Liver (tissue), 9 donors: ENCODE measurements around the gene HRH3. TPM values are rescaled to one million over a fixed set of nuclear protein-coding genes. Genes with fewer than 3 reads are reported as not detected.

ENCODE experiments used
- DNase-seq: peaks from one replicate; pipeline ENCODE4 v3.0.0-alpha.2; 2017; ENCODE audit warnings: low spot score
- H3K27ac ChIP-seq, 2 donors: one replicate each; pipeline ENCODE4 v1.7.0; 2013; ENCODE audit warnings: inconsistent platforms in 2 of 2, low read length in 2 of 2, control low read depth in 1 of 2, low read depth in 1 of 2, mild to moderate bottlenecking in 1 of 2
- H3K27me3 ChIP-seq, 4 donors: one replicate each; pipeline versions ENCODE4 v1.6.1 to v1.7.0; 2013; ENCODE audit warnings: low read length in 3 of 4, inconsistent platforms in 1 of 4, mild to moderate bottlenecking in 1 of 4, moderate library complexity in 1 of 4; ENCODE audit not compliant: control insufficient read depth in 4 of 4, insufficient read depth in 4 of 4
- H3K36me3 ChIP-seq, 4 donors: one replicate each; pipeline versions ENCODE4 v1.6.1 to v1.7.0; 2013; ENCODE audit warnings: low read length in 3 of 4, mild to moderate bottlenecking in 3 of 4, low read depth in 1 of 4, moderate library complexity in 1 of 4; ENCODE audit not compliant: control insufficient read depth in 4 of 4, insufficient read depth in 3 of 4
- H3K4me1 ChIP-seq, 4 donors: one replicate each; pipeline versions ENCODE4 v1.6.1 to v1.7.0; 2013; ENCODE audit warnings: low read length in 3 of 4, mild to moderate bottlenecking in 3 of 4, moderate library complexity in 1 of 4; ENCODE audit not compliant: control insufficient read depth in 4 of 4, insufficient read depth in 4 of 4
- H3K4me3 ChIP-seq, 3 donors: one replicate each; pipeline versions ENCODE4 v1.6.1 to v1.7.0; 2013; ENCODE audit warnings: low read length in 3 of 3, control low read depth in 1 of 3, low read depth in 1 of 3, mild to moderate bottlenecking in 1 of 3
- H3K9ac ChIP-seq, 2 donors: one replicate each; pipeline ENCODE4 v1.7.0; 2013; ENCODE audit warnings: low read length in 2 of 2, mild to moderate bottlenecking in 2 of 2, moderate library complexity in 2 of 2, control low read depth in 1 of 2, low read depth in 1 of 2
- H3K9me3 ChIP-seq, 4 donors: one replicate each; pipeline versions ENCODE4 v1.6.1 to v1.7.0; 2013; ENCODE audit warnings: low read length in 3 of 4; ENCODE audit not compliant: control insufficient read depth in 4 of 4
- FOXA1 ChIP-seq: IDR thresholded peaks from 2 replicates; pipeline ENCODE4 v1.6.1; 2016; ENCODE audit warnings: antibody characterized with exemption
- FOXA2 ChIP-seq: IDR thresholded peaks from 2 replicates; pipeline ENCODE4 v1.6.1; 2016; ENCODE audit warnings: antibody characterized with exemption
- HNF4A ChIP-seq, 2 donors: conservative IDR thresholded peaks; 2 replicates each; pipeline ENCODE4 v1.6.1; 2016; ENCODE audit warnings: antibody characterized with exemption in 2 of 2, mild to moderate bottlenecking in 2 of 2
- HNF4G ChIP-seq: IDR thresholded peaks from 2 replicates; pipeline ENCODE4 v1.6.1; 2016; ENCODE audit warnings: antibody characterized with exemption
- NR2F2 ChIP-seq: IDR thresholded peaks from 2 replicates; pipeline ENCODE4 v1.6.1; 2016; ENCODE audit warnings: antibody characterized with exemption
- RXRA ChIP-seq, 2 donors: IDR thresholded peaks; 2 replicates each; pipeline ENCODE4 v1.6.1; 2017 to 2018; ENCODE audit warnings: antibody characterized with exemption in 2 of 2, mild to moderate bottlenecking in 1 of 2
- SP1 ChIP-seq: IDR thresholded peaks from 2 replicates; pipeline ENCODE4 v1.6.1; 2018; ENCODE audit warnings: antibody characterized with exemption, mild to moderate bottlenecking
- TAF1 ChIP-seq: conservative IDR thresholded peaks from 2 replicates; pipeline ENCODE4 v1.6.1; 2016; ENCODE audit warnings: antibody characterized with exemption, mild to moderate bottlenecking
- WGBS: extraction: QIAGEN DNeasy Blood & Tissue Kit; methylation state at CpG from one replicate; pipeline ENCODE4 v1.1.7; 2013; 5-methylcytosine and 5-hydroxymethylcytosine counted together
- polyA plus RNA-seq, 2 donors: library from polyadenylated mRNA; stranded (reverse) in 1 of 2; unstranded in 1 of 2; fragments of 200-250 nt in 1 of 2; fragments of >200 nt in 1 of 2; fragmentation: Nextera tagmentation in 1 of 2; extraction: Ambion mirVana in 1 of 2; gene quantifications; one replicate each; pipeline versions ENCODE4 v1.2.1 to v1.2.3, GENCODE V29; 2013 to 2015
- total RNA-seq, 2 donors: library from RNA; depleted of rRNA; stranded (reverse); fragments of >200 nt; gene quantifications; one replicate each; pipeline ENCODE4 v1.2.3, GENCODE V29; 2014
- TF ChIP-seq, protein P1 (sequence below): fragments of 150-350 bp; IDR thresholded peaks from 2 replicates; pipeline ENCODE4 v1.5.1; 2017; ENCODE audit warnings: improper control_type of control experiment, low read depth, low read length; ENCODE audit not compliant: missing input control
- TF ChIP-seq, protein P2 (sequence below): IDR thresholded peaks from 2 replicates; pipeline ENCODE4 v1.6.1; 2016; ENCODE audit warnings: antibody characterized with exemption
- TF ChIP-seq, protein P3 (sequence below): IDR thresholded peaks from 2 replicates; pipeline ENCODE4 v1.6.1; 2016; ENCODE audit warnings: antibody characterized with exemption
- TF ChIP-seq, protein P4 (sequence below): IDR thresholded peaks from 2 replicates; pipeline ENCODE4 v1.6.1; 2016; ENCODE audit warnings: antibody characterized with exemption, mild to moderate bottlenecking
- donor health status: healthy.
- donor health status: healthy.
- donor health status: healthy.
- donor health status: healthy.
- donor health status: healthy.

HRH3 gene
- total and polyA plus RNA-seq, 4 donors: not detected

DNA sequence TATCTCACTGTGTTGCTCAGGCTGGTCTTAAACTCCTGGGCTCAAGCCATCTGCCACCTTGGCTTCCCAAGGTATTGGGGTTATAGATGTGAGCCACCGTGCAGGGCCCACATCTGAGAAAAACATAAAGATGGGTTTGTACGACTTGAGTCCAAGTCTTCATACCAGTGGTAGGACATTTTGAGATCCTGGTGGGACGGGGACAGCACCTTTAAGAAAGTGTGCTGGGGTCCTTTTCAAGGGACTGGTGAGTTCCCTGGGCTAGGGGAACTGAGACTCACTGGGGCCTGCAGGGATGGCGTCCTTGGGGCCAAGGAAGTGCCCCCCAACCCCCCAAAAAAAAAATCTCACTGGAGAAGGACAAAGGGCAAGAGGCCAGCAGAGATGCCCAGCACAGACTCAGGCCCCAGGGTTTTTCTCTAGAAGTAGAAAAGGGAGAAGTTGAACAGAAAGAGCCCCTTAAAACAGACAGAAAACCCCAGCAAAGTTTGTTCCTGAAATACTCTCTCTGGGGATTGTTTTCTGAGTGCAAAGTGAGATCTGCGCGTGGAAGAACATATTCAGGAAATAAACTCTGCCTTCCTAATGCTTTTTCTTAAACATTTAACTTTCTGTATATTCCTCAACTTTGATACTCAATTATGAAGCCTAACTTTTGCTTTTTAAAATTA is 28.9 kb upstream of the HRH3 start (continued):
- TF ChIP-seq, protein P1, sequence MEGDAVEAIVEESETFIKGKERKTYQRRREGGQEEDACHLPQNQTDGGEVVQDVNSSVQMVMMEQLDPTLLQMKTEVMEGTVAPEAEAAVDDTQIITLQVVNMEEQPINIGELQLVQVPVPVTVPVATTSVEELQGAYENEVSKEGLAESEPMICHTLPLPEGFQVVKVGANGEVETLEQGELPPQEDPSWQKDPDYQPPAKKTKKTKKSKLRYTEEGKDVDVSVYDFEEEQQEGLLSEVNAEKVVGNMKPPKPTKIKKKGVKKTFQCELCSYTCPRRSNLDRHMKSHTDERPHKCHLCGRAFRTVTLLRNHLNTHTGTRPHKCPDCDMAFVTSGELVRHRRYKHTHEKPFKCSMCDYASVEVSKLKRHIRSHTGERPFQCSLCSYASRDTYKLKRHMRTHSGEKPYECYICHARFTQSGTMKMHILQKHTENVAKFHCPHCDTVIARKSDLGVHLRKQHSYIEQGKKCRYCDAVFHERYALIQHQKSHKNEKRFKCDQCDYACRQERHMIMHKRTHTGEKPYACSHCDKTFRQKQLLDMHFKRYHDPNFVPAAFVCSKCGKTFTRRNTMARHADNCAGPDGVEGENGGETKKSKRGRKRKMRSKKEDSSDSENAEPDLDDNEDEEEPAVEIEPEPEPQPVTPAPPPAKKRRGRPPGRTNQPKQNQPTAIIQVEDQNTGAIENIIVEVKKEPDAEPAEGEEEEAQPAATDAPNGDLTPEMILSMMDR: no peak
- TF ChIP-seq, protein P2, sequence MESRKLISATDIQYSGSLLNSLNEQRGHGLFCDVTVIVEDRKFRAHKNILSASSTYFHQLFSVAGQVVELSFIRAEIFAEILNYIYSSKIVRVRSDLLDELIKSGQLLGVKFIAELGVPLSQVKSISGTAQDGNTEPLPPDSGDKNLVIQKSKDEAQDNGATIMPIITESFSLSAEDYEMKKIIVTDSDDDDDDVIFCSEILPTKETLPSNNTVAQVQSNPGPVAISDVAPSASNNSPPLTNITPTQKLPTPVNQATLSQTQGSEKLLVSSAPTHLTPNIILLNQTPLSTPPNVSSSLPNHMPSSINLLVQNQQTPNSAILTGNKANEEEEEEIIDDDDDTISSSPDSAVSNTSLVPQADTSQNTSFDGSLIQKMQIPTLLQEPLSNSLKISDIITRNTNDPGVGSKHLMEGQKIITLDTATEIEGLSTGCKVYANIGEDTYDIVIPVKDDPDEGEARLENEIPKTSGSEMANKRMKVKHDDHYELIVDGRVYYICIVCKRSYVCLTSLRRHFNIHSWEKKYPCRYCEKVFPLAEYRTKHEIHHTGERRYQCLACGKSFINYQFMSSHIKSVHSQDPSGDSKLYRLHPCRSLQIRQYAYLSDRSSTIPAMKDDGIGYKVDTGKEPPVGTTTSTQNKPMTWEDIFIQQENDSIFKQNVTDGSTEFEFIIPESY: no peak
- no peak for TF ChIP-seq TAF1
- no peak for TF ChIP-seq NR2F2

DNA sequence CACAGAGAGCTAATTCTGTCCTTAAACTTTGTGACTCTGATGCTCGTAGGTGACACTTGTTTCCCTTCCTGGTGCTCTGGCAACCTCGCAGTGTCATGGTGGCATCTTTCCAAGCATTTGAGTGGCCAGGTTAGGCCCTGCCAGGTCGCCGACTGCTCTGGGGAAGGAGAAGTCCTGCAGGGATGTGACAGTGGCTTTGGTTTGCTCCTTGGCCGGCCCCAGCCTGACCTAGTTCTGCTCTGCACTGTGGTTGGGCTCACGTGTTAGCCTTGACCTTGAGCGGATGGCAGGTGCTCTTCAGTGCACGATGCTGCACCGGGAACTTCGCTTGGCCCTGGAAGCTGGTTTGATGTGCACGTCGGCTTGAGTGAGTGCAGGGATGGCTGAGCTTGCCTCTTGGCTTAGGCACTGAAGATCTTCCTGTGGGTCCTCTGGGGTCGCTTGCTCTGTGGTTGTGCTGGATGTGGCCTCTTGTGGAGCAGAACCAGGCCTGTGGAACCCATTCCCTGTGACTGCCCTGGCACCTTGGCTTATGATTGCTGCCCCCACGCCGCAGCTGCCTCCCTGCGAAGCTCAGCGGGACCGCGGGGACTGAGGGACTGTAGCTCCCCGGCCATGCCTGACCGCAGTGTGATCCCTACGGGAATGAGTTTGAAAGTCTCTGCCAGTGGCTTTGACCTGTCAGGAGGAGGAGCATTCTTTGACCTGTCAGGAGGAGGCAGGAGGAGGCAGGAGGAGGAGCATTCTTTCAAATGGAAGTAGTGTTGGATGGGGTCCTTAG is 27.0 kb upstream of the HRH3 start:
- no peak for DNase-seq
- H3K9me3 ChIP-seq: no peaks in the 10 kb centered on the region
- WGBS: 58% methylated on average over 22 of the region's 22 CpGs
- TF ChIP-seq SP1 (no peak), RXRA (IDR thresholded peaks at IDR 0.05) (peak; percentile 13 to 23), HNF4A (conservative IDR thresholded peaks at IDR 0.05) (peak in 1 of 2 donors; percentile 8)
- TF ChIP-seq, protein P2: no peak
- H3K27me3 ChIP-seq: no peaks in the 10 kb centered on the region
- peaks cover 8 to 29% (median 21%) of the 10 kb centered on the region in 4 donors for H3K4me1 ChIP-seq
- H3K9ac ChIP-seq: no peak overlapping the region
- no peak overlapping the region for H3K4me3 ChIP-seq
- H3K36me3 ChIP-seq: peaks cover 0 to 6% (median under 1%) of the 10 kb centered on the region in 4 donors
- no peak overlapping the region for H3K27ac ChIP-seq

DNA sequence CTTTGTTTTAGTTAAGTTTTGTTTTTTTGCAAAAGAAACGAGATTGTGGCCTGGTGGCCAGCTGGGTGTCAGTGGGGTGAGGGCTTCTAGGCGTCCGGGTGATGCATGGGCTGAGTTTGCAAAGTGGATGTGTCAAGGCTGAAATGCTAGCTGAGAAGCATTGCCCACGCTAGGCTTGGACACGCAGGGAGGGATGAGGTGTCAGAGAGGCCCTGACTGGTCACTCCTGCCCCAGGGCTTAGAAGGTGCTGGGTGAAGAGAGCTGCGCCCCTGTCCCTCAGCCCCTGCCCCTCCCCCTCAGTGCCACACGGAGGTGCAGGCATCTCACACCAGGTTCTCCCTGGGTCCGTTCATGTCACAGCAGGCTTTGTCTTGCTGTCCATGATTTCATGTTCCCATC is 26.4 kb upstream of the HRH3 start:
- Histone ChIP-seq H3K36me3 (peaks cover 0 to 6% (median under 1%) of the 10 kb centered on the region in 4 donors), H3K4me1 (peaks cover 10 to 34% (median 21%) of the 10 kb centered on the region in 4 donors), H3K27ac (no peak overlapping the region), H3K27me3 (no peaks in the 10 kb centered on the region), H3K4me3 (no peak overlapping the region), H3K9ac (no peak overlapping the region), H3K9me3 (no peaks in the 10 kb centered on the region)
- no peak for DNase-seq
- WGBS: 84% methylated on average over 8 of the region's 8 CpGs
- no peak for TF ChIP-seq FOXA2
- TF ChIP-seq HNF4G: no peak
- TF ChIP-seq, protein P3, sequence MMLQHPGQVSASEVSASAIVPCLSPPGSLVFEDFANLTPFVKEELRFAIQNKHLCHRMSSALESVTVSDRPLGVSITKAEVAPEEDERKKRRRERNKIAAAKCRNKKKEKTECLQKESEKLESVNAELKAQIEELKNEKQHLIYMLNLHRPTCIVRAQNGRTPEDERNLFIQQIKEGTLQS: no peak
- TF ChIP-seq HNF4A (conservative IDR thresholded peaks at IDR 0.05): no peak
- TF ChIP-seq, protein P4, sequence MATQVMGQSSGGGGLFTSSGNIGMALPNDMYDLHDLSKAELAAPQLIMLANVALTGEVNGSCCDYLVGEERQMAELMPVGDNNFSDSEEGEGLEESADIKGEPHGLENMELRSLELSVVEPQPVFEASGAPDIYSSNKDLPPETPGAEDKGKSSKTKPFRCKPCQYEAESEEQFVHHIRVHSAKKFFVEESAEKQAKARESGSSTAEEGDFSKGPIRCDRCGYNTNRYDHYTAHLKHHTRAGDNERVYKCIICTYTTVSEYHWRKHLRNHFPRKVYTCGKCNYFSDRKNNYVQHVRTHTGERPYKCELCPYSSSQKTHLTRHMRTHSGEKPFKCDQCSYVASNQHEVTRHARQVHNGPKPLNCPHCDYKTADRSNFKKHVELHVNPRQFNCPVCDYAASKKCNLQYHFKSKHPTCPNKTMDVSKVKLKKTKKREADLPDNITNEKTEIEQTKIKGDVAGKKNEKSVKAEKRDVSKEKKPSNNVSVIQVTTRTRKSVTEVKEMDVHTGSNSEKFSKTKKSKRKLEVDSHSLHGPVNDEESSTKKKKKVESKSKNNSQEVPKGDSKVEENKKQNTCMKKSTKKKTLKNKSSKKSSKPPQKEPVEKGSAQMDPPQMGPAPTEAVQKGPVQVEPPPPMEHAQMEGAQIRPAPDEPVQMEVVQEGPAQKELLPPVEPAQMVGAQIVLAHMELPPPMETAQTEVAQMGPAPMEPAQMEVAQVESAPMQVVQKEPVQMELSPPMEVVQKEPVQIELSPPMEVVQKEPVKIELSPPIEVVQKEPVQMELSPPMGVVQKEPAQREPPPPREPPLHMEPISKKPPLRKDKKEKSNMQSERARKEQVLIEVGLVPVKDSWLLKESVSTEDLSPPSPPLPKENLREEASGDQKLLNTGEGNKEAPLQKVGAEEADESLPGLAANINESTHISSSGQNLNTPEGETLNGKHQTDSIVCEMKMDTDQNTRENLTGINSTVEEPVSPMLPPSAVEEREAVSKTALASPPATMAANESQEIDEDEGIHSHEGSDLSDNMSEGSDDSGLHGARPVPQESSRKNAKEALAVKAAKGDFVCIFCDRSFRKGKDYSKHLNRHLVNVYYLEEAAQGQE: no peak
- TF ChIP-seq, protein P1: no peak
- no peak for TF ChIP-seq SP1
- TF ChIP-seq FOXA1: no peak
- TF ChIP-seq, protein P2: no peak
